Cardiac atrium fibroblast (primary cell): ENCODE results near the gene SEPTIN12. TPM values are rescaled to one million over a fixed set of nuclear protein-coding genes. Genes with fewer than 3 reads are reported as not detected.

ENCODE experiments used
- total RNA-seq: library from RNA; depleted of rRNA; stranded (reverse); fragments of >200 nt; gene quantifications from 2 replicates; pipeline ENCODE4 v1.2.3, GENCODE V29; 2015

SEPTIN12 gene, protein sequence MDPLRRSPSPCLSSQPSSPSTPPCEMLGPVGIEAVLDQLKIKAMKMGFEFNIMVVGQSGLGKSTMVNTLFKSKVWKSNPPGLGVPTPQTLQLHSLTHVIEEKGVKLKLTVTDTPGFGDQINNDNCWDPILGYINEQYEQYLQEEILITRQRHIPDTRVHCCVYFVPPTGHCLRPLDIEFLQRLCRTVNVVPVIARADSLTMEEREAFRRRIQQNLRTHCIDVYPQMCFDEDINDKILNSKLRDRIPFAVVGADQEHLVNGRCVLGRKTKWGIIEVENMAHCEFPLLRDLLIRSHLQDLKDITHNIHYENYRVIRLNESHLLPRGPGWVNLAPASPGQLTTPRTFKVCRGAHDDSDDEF
- not detected in 2 replicates for total RNA-seq

DNA sequence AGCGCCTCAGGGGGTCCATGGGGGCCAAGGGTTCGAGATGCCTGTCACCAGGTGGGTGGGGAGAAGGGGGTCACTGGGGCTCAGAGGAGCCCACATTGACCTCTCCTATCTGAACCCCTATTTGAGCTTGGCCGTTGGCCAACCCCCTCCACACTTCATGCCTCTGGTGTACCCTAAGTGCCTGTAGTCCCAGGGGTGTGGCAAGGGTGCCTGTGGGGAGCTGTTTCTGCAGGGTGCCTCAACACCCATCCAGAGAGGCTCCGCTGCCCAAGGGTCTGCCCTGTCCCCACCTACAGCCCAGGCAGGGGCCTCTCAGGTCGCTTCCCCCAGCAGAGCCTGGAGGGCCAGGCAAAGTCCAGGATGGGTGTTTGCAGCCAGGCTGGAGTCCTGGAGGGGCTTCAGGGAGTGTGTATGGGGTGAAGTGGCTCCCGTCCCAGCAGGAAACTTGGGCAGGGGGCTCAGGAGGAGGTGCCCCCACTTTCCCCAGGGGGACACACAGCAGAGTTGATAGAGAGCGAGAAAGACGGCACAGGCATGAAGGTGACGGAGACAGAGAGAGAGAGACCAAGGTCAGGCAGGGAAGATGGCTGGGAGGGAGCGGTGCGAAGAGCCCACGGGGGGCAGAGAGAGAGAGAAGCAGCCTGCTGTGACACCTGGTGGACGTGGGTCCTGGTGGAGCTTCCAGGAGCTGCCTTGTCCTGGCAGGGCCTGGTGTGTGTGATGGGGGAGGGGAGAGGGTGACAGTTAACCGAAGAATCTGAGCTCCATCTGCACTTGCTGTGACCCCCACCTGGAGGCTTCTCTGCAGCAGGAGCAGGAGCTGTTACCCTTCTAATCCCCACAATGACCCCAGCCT lies at the start of gene SEPTIN12:
Gene SEPTIN12, minus strand, starts transcription at position 719 of the 856 bp plus-strand sequence. Its CDS starts 700 bp downstream, at position 19.

GRCh38 chr16:4801962-4802658 lies 14.0 kb upstream of the SEPTIN12 start, which contains the start of gene ROGDI:
Gene ROGDI (minus strand): TSS chr16:4802633. CDS start chr16:4802571, 62 bp downstream.

GRCh38 chr16:4795181-4795827 lies 7.2 kb upstream of the SEPTIN12 start, which contains the start of gene SMIM22:
Gene SMIM22 (plus strand): TSS chr16:4795369. CDS start chr16:4795735, 366 bp downstream.

DNA sequence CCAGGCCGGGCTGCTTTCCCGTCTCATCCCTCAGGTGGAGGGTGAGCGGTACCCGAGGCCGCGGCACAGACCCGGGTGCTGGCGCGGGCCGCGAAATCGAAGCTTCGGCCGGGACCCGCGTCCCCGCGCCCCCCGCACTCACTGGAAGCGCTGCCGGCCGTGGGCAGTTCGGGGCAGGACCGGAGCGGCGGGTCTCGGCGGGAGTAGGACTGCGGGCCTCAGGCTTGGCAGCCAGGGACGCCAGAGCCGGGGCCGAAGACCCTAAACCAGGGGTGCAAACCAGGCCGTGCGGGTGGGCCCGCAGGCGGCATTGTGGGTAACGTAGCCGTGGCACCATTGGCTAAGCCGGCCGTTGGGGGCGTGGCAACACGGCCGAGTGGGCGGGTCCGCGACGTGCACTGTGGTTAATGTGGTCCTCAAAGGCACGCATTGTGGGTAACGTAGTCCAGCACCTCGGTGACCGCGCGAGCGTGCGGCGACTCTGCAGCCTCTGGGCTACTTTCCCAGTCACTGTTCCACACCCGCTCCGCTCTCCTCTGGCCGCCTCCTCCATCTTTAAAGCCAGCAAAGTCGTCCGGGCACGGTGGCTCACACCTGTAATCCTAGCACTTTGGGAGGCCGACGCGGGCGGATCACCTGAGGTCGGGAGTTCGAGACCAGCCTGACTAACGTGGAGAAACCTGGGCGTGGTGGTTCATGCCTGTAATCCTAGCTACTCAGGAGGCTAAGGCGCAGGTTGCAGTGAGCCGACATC lies 21.1 kb downstream of the SEPTIN12 start, which contains the start of gene ZNF500:
Gene ZNF500, minus strand, starts transcription at position 288 of the 754 bp plus-strand sequence. CDS start 1,184 bp downstream, outside the sequence.

DNA sequence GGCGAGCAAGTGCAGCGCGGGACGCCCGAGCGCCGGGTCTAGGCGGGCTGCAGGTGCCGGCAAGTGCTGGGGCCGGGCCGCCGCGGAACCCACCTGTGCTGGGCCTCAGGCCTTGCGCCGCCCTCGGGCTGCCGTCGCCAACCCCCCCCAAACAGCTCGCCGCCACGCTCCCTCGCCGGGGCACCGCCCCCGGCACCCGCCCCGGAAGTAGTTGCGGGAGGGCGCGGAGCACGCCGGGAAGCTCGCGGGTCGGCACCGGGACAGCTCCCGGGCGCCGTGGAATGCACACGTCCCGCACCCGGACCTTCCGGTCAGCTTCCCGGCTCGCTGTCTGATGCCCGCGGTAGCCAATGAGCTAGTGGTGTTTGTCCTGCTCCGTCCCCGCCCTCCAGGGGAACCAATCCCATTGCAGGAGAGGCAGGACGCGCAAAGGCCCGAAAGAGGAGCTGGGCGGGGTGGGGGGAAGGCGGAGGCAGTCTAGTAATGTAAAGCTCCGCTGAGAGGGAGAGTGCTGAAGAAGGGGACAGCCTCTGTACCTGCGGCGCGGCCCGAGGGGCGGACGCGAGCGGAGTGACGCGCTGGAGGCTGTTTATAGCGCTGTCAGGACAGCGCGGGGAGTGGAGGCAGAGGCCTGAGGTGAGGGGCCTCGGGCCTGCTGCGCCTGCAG lies 53.9 kb downstream of the SEPTIN12 start, which contains the start of the genes ANKS3 and DNAAF8:
Gene ANKS3, minus strand, starts transcription at position 209 of the 667 bp plus-strand sequence. CDS start 4,122 bp downstream, outside the sequence.
Gene DNAAF8, plus strand, starts transcription at position 475 of the 667 bp plus-strand sequence. CDS start 1,978 bp downstream, outside the sequence.

Other genes with a start within 250 kb of the SEPTIN12 start
- gene CDIP1, start 249.6 kb downstream of the SEPTIN12 start, total RNA-seq = 22.9 and 23.8 TPM in 2 replicates
- not detected in 2 replicates for gene C16orf96, start 232.0 kb downstream of the SEPTIN12 start, total RNA-seq
- gene UBALD1, start 173.5 kb downstream of the SEPTIN12 start, total RNA-seq = 5.7 and 17.0 TPM in 2 replicates
- gene MGRN1, start 163.5 kb downstream of the SEPTIN12 start, total RNA-seq = 21.9 and 23.3 TPM in 2 replicates
- gene NUDT16L1, start 94.8 kb downstream of the SEPTIN12 start, total RNA-seq = 13.6 and 19.1 TPM in 2 replicates
- gene ANKS3, start 54.1 kb downstream of the SEPTIN12 start, total RNA-seq = 13.5 and 15.6 TPM in 2 replicates
- gene DNAAF8, start 53.8 kb downstream of the SEPTIN12 start, total RNA-seq = 0.97 and 1.1 TPM in 2 replicates
- gene ZNF500, start 21.2 kb downstream of the SEPTIN12 start, total RNA-seq = 8.4 and 16.8 TPM in 2 replicates
- not detected in 2 replicates for gene SMIM22, start 7.0 kb upstream of the SEPTIN12 start, total RNA-seq
- gene ROGDI, start 14.3 kb upstream of the SEPTIN12 start, total RNA-seq = 20.6 and 22.4 TPM in 2 replicates
- gene GLYR1, start 58.9 kb upstream of the SEPTIN12 start, total RNA-seq = 31.4 and 32.6 TPM in 2 replicates
- 24.2 and 24.3 TPM in 2 replicates for gene UBN1, start 59.1 kb upstream of the SEPTIN12 start, total RNA-seq
- 24.6 and 24.9 TPM in 2 replicates for gene PPL, start 148.8 kb upstream of the SEPTIN12 start, total RNA-seq
- gene SEC14L5, start 170.0 kb upstream of the SEPTIN12 start, total RNA-seq = under 0.01 and 0.72 TPM in 2 replicates
- gene NAGPA, start 245.6 kb upstream of the SEPTIN12 start, total RNA-seq = 24.2 and 47.6 TPM in 2 replicates